HG03039 (cell line): ENCODE measurements around the gene KIAA1671.

ENCODE experiments used
- ATAC-seq: cut with Tn5 transposase; IDR thresholded peaks from one replicate; pipeline ENCODE4 v1.9.1; 2021; ENCODE audit warnings: mild to moderate bottlenecking, moderate library complexity; ENCODE audit not compliant: unreplicated experiment

Gene KIAA1671

GRCh38 chr22:25109878-25110595, 157.5 kb downstream of the KIAA1671 start:
- no peak for ATAC-seq

GRCh38 chr22:25110596-25110845, 158.0 kb downstream of the KIAA1671 start:
- no peak for ATAC-seq

- ATAC-seq: no peak
Observed at GRCh38 chr22:25110846-25111578, 158.5 kb downstream of the KIAA1671 start.

DNA sequence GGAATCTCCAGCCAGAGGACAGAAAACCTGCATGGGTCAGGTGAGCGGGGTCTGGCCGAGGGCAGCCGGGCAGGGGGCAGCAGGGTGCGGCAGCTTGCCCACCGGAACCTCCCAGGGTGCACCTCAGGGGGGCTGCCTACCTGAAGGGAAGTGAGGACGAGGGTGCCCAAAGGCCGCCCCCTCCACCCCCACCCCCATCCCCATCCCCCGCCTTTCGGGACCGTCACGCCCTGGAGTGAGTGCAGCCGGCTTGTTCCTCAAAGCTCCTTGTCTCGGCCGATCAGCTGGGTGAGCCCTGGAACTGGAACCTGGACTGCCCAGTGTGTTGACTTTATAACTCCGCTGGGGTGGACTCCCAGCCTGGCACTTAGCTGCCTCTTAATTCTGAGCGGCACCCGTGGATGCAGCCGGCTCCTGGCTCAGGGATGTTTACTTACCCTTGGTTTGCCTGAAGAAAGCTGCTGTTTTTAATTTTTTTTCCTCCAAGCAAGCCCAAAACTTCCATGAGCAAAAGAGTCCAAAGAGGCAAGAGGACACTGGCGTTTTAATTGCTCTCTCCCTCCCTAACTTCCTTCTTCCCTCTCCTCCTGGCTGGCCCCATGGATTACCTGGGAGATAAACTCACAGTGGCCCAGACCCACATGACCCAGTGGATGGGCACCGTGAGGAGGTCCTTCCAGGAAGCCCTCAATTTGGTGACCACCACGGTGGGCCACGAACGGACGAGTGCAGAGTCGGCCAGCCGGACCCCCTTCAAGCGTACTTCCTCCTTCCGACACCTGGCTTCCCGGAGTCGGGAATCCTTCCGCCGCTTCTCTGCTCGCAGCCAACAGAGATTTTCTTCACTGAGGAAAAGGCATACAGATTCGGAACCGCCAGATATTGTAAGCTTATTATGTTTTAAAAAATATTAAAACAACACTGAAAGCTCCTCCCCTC, 159.3 kb downstream of the KIAA1671 start:
- no peak for ATAC-seq

DNA sequence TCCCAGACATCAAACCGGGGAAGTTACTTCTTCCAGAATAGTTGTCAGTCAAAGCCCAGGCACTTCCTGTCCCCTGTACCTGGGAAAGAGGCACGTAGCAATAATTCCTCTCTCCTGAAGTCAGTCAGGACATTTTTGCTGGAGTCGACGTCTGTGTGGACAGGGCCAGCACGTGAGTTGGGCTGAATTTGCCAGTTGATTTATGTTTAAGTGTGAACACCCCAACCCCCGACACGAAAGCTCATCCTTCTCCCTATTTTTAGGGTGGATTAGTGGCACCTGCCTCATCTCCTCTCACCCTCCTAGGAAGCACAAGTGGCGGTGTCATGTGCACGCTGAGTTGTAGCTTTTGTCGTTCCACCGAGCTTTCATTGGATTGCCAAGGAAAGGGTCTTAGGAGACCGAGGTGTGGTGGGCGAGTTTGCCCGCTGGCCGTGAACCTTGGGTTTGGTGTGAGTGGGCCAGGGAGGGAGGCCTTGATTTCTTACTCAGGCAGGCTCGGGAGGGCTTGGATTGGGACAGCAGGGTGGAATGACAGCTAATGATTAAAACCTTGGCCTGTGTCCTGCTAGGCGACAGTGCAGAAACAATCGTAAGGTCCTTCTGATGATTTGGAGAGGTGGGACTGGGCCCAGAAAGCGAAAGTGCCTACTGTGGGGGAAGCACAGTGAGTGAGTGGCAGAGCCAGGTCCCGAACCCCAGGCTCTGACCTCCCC, 160.2 kb downstream of the KIAA1671 start:
- ATAC-seq: no peak

- no peak for ATAC-seq
Observed at GRCh38 chr22:25113316-25113721, 160.8 kb downstream of the KIAA1671 start.

DNA sequence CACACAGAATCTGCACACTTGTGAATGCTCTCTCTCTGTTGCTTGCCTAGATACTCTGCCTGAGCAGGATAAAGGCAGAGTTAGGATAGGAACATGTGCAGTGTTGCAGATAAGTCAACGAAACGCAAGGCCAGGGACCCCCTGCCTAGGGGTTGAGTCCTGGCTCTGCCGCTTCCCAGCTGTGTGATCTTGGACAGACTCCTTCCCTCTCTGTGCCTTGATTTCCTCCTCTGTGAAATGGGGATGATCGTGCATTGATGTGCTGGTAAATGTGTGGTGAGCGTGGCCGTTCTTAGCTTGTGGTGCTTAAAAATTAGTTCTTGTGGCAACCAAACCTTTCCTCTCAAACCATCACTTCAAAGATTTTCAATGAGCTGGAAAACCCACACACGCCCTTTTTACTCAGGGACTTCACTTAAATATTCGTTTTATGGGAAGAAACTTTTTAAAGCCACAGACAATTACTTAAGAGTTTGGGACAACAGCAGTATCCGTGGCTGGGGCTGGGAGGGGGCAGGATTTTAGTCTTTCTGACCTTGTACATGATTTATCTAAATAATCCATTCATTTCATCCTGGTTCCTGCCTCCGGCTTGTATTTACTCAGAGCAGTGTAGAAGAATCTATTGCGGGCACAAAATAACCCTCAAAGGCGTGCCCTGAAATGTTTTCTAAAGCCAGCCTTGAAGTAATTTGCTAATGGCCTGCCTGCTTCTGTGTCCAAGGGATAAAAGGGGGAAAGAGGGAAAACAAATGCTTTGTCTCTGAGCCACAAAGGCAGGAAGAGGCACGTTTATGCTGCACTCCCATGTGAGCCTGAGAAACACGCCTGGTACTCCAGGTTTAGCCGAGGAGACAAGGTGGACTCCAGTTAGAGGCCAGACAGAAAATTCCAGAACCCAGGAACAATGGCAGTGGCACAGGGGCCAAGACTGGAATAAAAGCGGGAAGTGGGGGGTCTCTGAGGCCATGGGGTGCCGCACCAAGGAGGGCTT, 162.2 kb downstream of the KIAA1671 start:
- ATAC-seq: no peak

GRCh38 chr22:25119609-25120008, 167.1 kb downstream of the KIAA1671 start:
- no peak for ATAC-seq

- no peak for ATAC-seq
Observed at GRCh38 chr22:25120093-25120561, 167.6 kb downstream of the KIAA1671 start.

DNA sequence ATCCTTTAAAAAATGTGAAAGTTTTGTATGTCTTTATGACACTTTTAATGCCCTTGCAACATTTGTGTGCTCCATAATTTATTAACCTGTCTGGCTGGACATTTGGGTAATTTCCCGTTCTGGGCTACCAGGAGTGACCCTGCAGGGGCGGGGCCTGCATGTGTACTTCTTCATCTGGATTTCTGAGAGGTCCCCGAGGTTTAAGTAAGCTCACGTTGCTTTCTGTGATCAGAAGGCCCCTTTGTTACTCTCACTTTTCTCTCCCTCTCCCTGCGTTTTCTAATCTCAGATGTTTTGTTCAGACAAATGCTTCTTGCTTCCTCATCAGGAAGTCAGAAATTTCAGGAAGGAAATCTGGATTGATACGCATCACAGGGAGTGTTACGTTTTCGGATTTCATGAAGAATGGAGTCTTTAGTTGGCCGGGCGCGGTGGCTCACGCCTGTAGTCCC, 168.3 kb downstream of the KIAA1671 start:
- ATAC-seq: no peak

DNA sequence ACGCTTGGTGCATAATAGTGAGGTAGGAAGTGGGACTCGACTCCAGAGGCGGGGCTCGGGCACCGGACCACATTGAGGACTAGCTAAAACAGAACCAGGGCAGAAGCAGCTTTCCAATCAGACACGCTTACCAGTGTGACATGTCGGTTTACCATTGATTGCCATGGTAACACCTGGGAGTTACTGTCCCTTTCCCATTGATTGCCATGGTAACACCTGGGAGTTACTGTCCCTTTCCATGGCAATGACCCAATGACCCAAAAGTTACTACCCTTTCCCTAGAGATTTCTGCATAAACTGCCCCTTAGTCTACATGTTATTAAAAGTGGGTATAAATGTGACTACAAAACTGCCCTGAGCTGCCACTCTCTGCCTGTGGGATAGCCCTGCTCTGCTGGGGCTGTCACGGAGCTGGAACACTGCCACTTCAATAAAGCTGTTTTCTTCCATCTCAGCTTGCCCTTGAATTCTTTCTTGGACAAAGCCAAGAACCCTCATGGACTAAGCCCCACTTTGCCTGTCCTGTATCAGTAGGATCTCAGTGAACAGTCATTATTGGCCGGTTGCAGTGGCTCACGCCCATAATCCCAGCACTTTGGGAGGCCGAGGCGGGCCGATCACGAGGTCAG, 169.7 kb downstream of the KIAA1671 start:
- ATAC-seq: no peak

DNA sequence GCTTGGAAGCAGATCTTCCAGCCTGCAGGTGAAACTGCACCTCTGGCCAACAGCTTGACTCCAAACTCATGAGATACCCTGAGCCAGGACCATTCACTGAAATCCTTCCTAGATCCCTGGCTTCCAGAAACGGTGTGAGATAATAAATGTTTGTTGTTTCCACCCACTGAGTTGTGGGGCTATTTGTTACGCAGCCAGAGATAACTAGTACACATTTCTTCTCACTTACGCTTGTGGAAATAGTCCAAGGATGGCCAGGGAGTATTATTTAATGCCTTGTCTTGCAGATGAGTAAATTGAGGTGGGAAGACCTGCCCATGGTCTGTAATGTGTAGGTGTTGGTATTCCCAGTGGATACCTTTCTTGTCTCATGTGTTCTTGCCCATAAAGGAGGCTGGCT, 171.2 kb downstream of the KIAA1671 start:
- no peak for ATAC-seq

DNA sequence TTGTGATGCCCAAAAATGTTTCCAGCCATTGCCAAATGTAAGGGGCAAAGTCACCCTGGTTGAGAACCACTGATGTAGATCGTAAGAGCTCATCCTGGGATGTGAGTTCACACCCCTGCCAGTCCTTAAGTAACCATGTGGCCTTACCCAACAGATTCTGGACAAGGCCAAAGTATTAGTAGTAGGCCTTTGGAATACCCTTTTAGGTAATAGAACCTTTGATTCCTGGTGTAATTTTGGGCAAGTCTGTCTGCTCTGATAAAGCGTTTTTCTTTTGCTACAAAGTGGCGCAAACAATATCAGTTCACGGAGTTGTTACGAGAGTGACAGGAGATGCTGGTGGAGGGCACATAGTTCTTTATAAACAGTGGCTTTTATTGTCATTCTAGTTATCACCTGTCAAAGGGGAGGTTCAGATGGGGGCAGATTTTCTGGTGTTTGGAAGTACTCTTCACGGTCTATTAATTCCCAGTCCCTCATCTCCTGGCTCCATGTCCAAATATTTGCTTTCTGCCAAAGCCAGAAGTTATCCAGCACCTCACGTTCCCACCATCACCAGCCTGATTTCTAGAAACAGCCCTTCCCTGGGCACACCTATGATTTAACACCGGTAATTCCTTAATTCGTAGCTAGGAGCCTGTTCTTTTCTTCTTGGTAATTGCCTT, 173.3 kb downstream of the KIAA1671 start:
- ATAC-seq: no peak

GRCh38 chr22:25126510-25126909, 174.0 kb downstream of the KIAA1671 start:
- no peak for ATAC-seq

DNA sequence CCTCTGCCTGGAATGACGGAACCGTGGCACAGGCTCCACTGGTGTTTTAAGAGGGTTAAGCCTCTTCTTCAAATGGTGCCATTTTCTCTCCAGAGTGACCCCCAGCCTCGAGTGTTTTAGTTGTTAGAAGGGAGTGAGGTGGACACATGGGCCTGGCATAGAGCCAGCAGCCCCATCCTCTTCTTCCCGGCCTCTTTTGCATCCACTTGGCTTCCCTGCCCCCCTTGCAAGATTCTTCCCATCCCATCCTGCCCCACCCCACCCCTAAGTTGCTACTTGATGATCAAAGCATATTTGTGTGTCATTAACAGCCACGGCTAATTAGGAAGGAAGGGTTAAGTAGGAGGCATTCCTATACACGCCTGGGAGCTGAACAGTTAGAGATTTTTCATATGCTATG, 174.8 kb downstream of the KIAA1671 start:
- no peak for ATAC-seq

- ATAC-seq: no peak
Observed at GRCh38 chr22:25130462-25130861, 177.9 kb downstream of the KIAA1671 start.

- ATAC-seq: no peak
Observed at GRCh38 chr22:25131198-25131887, 178.8 kb downstream of the KIAA1671 start.

DNA sequence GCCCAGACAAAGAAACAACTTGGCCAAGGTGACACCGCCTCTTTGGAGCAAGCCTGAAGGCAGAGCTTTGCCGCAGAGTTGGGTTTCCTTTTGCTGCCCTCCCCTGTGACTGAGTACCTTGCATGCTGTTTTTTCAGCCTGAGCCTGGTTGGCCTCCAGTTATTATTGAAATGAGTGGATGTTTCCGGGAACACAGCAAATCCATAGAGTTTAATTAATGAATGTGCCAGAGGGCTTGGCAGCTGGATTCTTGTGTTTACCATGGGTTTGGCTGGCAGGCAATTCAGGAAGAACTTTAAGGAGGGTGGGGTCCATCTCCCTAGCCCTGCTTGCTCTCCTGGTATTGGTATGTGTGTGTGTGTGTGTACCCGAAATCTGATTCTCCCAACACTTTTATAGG, 181.5 kb downstream of the KIAA1671 start:
- no peak for ATAC-seq
